GM19023 (cell line): Measurements from ENCODE around the gene PABPC5.

ENCODE experiments used
- ATAC-seq: cut with Tn5 transposase; IDR thresholded peaks from one replicate; pipeline ENCODE4 v1.9.1; 2021; ENCODE audit warnings: mild to moderate bottlenecking, moderate library complexity; ENCODE audit not compliant: unreplicated experiment

The PABPC5 gene

GRCh38 chrX:91434351-91435168 is at the start of gene PABPC5:
PABPC5 (plus strand) TSS chrX:91434839; CDS start chrX:91435578, 739 bp downstream.
- ATAC-seq = no peak

- ATAC-seq = no peak
Observed at GRCh38 chrX:91389026-91389425, 45.6 kb upstream of the PABPC5 start.

- no peak for ATAC-seq
Observed at GRCh38 chrX:91414713-91415112, 19.9 kb upstream of the PABPC5 start.

GRCh38 chrX:91435395-91435794 is 756 bp downstream of the PABPC5 start:
- no peak for ATAC-seq
